HEK293T (cell line): Measurements from ENCODE around the gene NR3C2.

Source experiments
- BHLHE40 ChIP-seq: fragments of 450-650 bp; IDR thresholded peaks from 2 replicates; pipeline ENCODE4 v1.6.1; 2016; ENCODE audit warnings: mild to moderate bottlenecking, moderate library complexity, borderline replicate concordance
- FOXM1 ChIP-seq: fragments of 450-650 bp; IDR thresholded peaks from 2 replicates; pipeline ENCODE4 v1.6.1; 2017; ENCODE audit warnings: mild to moderate bottlenecking, borderline replicate concordance
- TARDBP ChIP-seq: fragments of 450-650 bp; IDR thresholded peaks from 2 replicates; pipeline ENCODE4 v1.6.1; 2016

GRCh38 chr4:148200960-148201359, 241.3 kb downstream of the NR3C2 start:
- TF ChIP-seq TARDBP (no peak), BHLHE40 (no peak), FOXM1 (no peak)
